Neural cell (in vitro differentiated cells): ENCODE data around the gene EPHB4.

Experiments used
- EP300 ChIP-seq: fragments of 450-650 bp; conservative IDR thresholded peaks from 2 replicates; pipeline ENCODE4 v1.6.1; 2014; ENCODE audit warnings: antibody characterized with exemption, mild to moderate bottlenecking, moderate library complexity; ENCODE audit not compliant: poor library complexity, severe bottlenecking
- EZH2 ChIP-seq: fragments of 200-600, 300-800 bp; shearing (Covaris generic), sonication (generic); IDR thresholded peaks from 2 replicates; pipeline ENCODE4 v1.6.1; 2014; ENCODE audit warnings: antibody characterized with exemption, low read length, borderline replicate concordance, mild to moderate bottlenecking; ENCODE audit not compliant: insufficient read depth, poor library complexity, severe bottlenecking
- RAD21 ChIP-seq: fragments of 450-650 bp; conservative IDR thresholded peaks from 2 replicates; pipeline ENCODE4 v1.6.1; 2014; ENCODE audit warnings: antibody characterized with exemption, mild to moderate bottlenecking, moderate library complexity
- SMC3 ChIP-seq: fragments of 450-650 bp; conservative IDR thresholded peaks from 2 replicates; pipeline ENCODE4 v1.6.1; 2014; ENCODE audit warnings: antibody characterized with exemption, mild to moderate bottlenecking, moderate library complexity; ENCODE audit not compliant: poor library complexity
- TAF1 ChIP-seq: IDR thresholded peaks from 2 replicates; pipeline ENCODE4 v1.6.1; 2012; ENCODE audit warnings: low read depth
- TF ChIP-seq, protein P1 (sequence below): fragments of 450-650 bp; IDR thresholded peaks from 2 replicates; pipeline ENCODE4 v1.5.1; 2014; ENCODE audit warnings: antibody characterized with exemption, mild to moderate bottlenecking, moderate library complexity; ENCODE audit not compliant: poor library complexity, severe bottlenecking

DNA sequence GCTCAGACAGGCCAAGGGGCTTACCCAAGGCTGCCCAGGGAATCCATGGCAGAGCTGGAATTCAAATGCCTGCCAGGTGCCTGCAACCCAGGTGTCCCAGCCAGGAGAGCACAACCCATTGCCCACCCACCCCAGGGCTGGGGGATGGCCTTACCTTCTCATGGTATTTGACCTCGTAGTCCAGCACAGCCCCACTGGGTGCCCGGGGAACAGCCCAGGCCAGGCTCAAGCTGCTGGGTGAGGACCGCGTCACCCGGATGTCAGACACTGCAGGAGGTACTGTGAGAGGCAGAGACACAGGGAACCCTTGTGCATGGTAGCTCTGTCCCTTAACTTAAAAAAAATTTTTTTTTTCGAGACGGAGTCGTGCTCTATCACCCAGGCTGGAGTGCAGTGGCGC, 9.0 kb downstream of the EPHB4 start:
- TF ChIP-seq SMC3 (no peak), EZH2 (no peak), EP300 (no peak), TAF1 (no peak), RAD21 (no peak)
- TF ChIP-seq, protein P1, sequence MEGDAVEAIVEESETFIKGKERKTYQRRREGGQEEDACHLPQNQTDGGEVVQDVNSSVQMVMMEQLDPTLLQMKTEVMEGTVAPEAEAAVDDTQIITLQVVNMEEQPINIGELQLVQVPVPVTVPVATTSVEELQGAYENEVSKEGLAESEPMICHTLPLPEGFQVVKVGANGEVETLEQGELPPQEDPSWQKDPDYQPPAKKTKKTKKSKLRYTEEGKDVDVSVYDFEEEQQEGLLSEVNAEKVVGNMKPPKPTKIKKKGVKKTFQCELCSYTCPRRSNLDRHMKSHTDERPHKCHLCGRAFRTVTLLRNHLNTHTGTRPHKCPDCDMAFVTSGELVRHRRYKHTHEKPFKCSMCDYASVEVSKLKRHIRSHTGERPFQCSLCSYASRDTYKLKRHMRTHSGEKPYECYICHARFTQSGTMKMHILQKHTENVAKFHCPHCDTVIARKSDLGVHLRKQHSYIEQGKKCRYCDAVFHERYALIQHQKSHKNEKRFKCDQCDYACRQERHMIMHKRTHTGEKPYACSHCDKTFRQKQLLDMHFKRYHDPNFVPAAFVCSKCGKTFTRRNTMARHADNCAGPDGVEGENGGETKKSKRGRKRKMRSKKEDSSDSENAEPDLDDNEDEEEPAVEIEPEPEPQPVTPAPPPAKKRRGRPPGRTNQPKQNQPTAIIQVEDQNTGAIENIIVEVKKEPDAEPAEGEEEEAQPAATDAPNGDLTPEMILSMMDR, result no peak
